ENCODE data around the gene ARHGAP18.
A peak's percentile ranks its signal among the peaks of the same experiment; 100 is the strongest.

Gene ARHGAP18

GRCh38 chr6:129680633-129681032, 29.3 kb downstream of the ARHGAP18 start:
- no peak for DNase-seq (ENCODE audit: low read depth in 2 of 2)
- no peak overlapping the region for H3K4me3 ChIP-seq (replicated peaks in 1 of 2; ENCODE audit: low read depth in 2 of 2, low read length in 2 of 2)
- TF ChIP-seq, protein P1, sequence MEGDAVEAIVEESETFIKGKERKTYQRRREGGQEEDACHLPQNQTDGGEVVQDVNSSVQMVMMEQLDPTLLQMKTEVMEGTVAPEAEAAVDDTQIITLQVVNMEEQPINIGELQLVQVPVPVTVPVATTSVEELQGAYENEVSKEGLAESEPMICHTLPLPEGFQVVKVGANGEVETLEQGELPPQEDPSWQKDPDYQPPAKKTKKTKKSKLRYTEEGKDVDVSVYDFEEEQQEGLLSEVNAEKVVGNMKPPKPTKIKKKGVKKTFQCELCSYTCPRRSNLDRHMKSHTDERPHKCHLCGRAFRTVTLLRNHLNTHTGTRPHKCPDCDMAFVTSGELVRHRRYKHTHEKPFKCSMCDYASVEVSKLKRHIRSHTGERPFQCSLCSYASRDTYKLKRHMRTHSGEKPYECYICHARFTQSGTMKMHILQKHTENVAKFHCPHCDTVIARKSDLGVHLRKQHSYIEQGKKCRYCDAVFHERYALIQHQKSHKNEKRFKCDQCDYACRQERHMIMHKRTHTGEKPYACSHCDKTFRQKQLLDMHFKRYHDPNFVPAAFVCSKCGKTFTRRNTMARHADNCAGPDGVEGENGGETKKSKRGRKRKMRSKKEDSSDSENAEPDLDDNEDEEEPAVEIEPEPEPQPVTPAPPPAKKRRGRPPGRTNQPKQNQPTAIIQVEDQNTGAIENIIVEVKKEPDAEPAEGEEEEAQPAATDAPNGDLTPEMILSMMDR (IDR thresholded peaks at IDR 0.05; ENCODE audit: low read depth, low read length) = no peak

- peak in 1 of 2 donors; percentile 49 for DNase-seq (ENCODE audit: low read depth in 2 of 2)
- no peak overlapping the region for H3K4me3 ChIP-seq (replicated peaks in 1 of 2; ENCODE audit: low read depth in 2 of 2, low read length in 2 of 2)
- TF ChIP-seq, protein P1 (IDR thresholded peaks at IDR 0.05; ENCODE audit: low read depth, low read length) = no peak
Measured at GRCh38 chr6:129679758-129680157, 30.2 kb downstream of the ARHGAP18 start.

DNA sequence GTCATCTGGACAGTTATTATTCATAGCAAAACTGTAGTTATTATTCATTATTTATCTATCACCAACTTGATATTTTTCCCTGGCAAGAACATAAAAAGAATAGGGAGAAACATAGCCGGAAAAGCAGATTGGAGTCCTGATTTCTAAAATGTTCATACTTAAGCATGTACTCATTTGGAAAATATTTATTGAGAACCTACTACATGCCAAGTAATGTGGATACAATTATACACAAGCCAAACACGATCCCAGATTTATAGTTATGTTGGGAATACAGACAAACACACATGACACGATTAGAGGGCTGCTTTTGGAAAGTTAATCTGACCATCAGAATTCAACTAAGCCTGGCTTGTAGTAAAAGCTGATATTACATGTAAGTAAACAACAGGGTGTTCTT, 30.7 kb downstream of the ARHGAP18 start:
- TF ChIP-seq, protein P1 (IDR thresholded peaks at IDR 0.05; ENCODE audit: low read depth, low read length) = no peak
- H3K4me3 ChIP-seq (replicated peaks in 1 of 2; ENCODE audit: low read depth in 2 of 2, low read length in 2 of 2) = no peak overlapping the region
- DNase-seq (ENCODE audit: low read depth in 2 of 2) = peak in 1 of 2 donors; percentile 53

DNA sequence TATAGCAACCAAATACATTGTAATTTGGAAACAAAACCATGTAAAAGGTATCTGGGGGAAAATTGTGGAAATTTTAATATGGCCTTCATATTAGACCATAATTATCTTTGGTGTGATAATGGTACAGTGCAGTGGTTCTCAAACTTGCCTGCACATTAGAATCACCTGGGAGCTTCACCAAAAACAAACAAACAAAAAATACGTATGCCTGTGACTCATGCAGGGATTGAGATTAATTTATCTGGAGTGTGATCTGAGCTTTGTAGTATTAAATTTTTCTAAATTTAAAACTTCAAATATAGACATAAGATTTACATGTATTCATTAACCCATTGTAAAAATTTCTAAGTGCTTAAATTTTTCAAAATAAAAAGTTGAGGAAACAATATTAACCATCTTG, 31.5 kb downstream of the ARHGAP18 start:
- no peak for DNase-seq (ENCODE audit: low read depth in 2 of 2)
- H3K4me3 ChIP-seq (replicated peaks in 1 of 2; ENCODE audit: low read depth in 2 of 2, low read length in 2 of 2) = no peak overlapping the region
- TF ChIP-seq, protein P1 (IDR thresholded peaks at IDR 0.05; ENCODE audit: low read depth, low read length) = no peak

- no peak overlapping the region for H3K4me3 ChIP-seq (replicated peaks in 1 of 2; ENCODE audit: low read depth in 2 of 2, low read length in 2 of 2)
- DNase-seq (ENCODE audit: low read depth in 2 of 2) = no peak
- TF ChIP-seq, protein P1 (IDR thresholded peaks at IDR 0.05; ENCODE audit: low read depth, low read length) = no peak
Measured at GRCh38 chr6:129677620-129678325, 32.2 kb downstream of the ARHGAP18 start.

GRCh38 chr6:129675669-129676472, 34.1 kb downstream of the ARHGAP18 start:
- TF ChIP-seq, protein P1 (IDR thresholded peaks at IDR 0.05; ENCODE audit: low read depth, low read length) = no peak
- H3K4me3 ChIP-seq (replicated peaks in 1 of 2; ENCODE audit: low read depth in 2 of 2, low read length in 2 of 2) = no peak overlapping the region
- no peak for DNase-seq (ENCODE audit: low read depth in 2 of 2)
